ENCODE data around the gene CLIC4.
A peak's percentile ranks its signal among the peaks of the same experiment; 100 is the strongest.
"Not testable (repeated sequence)": the region's sequence is repeated elsewhere in the genome, so short reads cannot be mapped to it uniquely, and the experiment has no call there.

Gene CLIC4

DNA sequence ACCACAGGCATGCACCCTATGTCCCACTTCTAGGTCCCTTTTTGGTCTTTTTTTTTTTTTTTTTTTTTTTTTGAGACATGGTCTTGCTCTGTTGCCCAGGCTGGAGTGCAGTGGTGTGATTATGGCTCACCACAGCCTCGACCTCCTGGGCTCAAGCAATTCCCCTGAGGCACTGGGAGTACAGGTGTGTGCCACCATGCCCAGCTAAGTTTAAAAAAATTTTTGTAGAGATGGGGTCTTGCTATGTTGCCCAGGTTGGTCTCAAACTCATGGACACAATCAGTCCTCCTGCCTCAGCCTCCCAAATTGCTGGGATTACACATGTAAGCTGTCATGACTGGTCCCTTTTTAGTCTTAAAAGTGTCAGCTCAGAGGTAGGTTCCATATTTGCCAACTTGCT is 75.0 kb downstream of the CLIC4 start:
- DNase-seq (ENCODE audit: low spot score): not testable (repeated sequence)

GRCh38 chr1:24822887-24823286 is 77.6 kb downstream of the CLIC4 start:
- DNase-seq (ENCODE audit: low spot score): no peak

DNA sequence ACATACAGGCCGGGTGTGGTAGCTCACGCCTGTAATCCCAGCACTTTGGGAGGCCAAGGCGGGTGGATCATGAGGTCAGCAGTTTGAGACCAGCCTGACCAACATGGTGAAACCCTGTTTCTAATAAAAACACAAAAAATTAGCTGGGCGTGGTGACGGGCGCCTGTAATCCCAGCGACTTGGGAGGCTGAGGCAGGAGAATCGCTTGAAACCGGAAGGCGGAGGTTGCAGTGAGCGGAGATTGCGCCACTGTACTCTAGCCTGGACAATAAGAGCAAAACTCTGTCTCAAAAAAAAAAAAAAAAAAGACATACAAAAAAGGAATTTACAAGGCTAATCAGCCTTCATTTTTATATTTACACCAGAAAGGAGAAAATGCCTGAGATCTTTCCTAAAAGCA is 78.2 kb downstream of the CLIC4 start:
- DNase-seq (ENCODE audit: low spot score): not testable (repeated sequence)

DNA sequence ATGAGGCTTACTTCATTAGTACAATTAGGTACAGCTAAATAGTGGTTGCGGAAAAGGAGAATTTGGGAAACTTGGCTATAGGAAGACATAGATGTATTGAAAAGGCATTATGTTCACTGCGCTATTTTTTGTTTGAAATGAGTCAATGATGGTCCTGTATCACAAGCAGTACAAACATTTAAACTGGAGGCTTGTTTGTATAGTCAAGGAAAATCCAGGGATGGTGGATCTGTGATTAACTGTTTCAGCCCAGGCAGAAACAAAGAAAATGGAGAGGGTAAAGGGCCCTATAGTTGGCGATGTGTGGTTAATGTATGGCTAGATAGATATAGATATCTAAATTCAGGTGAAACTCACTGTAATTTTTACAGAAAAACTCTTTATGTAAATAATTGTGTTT is 79.9 kb downstream of the CLIC4 start:
- no peak for DNase-seq (ENCODE audit: low spot score)

- no peak for DNase-seq (ENCODE audit: low spot score)
Observed at GRCh38 chr1:24826510-24826909, 81.3 kb downstream of the CLIC4 start.

GRCh38 chr1:24827379-24828135 is 82.3 kb downstream of the CLIC4 start:
- no peak for DNase-seq (ENCODE audit: low spot score)

- no peak for DNase-seq (ENCODE audit: low spot score)
Observed at GRCh38 chr1:24828183-24828886, 83.1 kb downstream of the CLIC4 start.

- DNase-seq (ENCODE audit: low spot score): no peak
Observed at GRCh38 chr1:24828887-24829192, 83.6 kb downstream of the CLIC4 start.

GRCh38 chr1:24830680-24831272 is 85.5 kb downstream of the CLIC4 start:
- DNase-seq (ENCODE audit: low spot score): no peak

- no peak for DNase-seq (ENCODE audit: low spot score)
Observed at GRCh38 chr1:24841593-24841992, 96.3 kb downstream of the CLIC4 start.

DNA sequence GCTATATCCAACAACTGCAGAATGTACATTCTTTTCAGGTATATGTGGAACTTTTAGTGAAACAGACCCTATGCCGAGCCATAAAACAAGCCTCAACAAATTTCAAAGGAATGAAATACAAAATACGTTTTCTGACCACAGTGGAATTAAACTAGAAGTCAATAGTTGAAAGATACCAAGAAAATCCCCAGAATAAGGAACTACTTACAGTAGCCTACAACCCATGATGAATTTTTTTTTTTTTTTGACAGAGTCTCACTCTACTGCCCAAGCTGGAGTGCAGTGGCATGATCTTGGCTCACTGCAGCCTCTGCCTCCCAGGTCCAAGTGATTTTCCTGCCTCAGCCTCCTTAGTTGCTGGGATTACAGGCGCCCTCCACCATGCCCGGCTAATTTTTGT is 101.4 kb downstream of the CLIC4 start:
- no peak for DNase-seq (ENCODE audit: low spot score)

- DNase-seq (ENCODE audit: low spot score): peak; percentile 94
Observed at GRCh38 chr1:24847995-24848881, 103.0 kb downstream of the CLIC4 start.

GRCh38 chr1:24849672-24850295 is 104.5 kb downstream of the CLIC4 start:
- no peak for DNase-seq (ENCODE audit: low spot score)

GRCh38 chr1:24850328-24850920 is 105.2 kb downstream of the CLIC4 start:
- no peak for DNase-seq (ENCODE audit: low spot score)

- DNase-seq (ENCODE audit: low spot score): no peak
Observed at GRCh38 chr1:24853649-24854048, 108.4 kb downstream of the CLIC4 start.

GRCh38 chr1:24855474-24855873 is 110.2 kb downstream of the CLIC4 start:
- no peak for DNase-seq (ENCODE audit: low spot score)

DNA sequence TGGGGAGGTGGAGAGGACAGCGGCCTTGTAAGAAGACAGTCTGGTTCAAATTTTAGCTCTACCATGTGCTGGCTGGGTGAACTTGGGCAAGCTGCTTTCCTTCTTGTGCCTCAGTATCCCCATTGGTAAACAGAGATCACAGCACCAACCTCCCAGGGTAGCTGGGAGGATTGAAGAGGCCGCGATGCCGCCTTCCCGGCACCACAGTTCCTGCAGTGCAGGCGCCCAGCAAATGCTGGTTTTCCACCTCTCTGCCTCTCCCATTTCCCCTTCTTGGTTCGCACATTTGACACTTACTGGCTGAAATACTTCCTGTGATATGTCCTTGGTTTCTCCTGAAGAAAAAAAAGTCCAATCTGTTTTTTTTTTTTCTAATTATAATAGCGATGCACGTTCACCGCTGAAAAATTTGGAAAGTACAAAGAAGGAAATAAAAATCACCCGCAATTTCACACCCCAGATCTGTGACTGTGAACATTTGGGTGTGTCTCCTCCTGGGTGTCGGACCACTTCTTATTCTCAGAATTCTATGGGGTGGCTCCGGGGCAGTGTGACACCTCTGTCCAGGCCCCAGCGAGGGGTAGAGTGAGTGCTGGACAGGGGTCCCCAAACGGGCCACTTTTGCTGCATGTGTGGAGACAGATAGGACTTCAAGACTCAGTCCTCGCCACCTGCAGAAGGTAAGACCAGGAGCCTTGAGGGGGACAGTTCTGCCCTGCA is 111.7 kb downstream of the CLIC4 start:
- DNase-seq (ENCODE audit: low spot score): no peak

DNA sequence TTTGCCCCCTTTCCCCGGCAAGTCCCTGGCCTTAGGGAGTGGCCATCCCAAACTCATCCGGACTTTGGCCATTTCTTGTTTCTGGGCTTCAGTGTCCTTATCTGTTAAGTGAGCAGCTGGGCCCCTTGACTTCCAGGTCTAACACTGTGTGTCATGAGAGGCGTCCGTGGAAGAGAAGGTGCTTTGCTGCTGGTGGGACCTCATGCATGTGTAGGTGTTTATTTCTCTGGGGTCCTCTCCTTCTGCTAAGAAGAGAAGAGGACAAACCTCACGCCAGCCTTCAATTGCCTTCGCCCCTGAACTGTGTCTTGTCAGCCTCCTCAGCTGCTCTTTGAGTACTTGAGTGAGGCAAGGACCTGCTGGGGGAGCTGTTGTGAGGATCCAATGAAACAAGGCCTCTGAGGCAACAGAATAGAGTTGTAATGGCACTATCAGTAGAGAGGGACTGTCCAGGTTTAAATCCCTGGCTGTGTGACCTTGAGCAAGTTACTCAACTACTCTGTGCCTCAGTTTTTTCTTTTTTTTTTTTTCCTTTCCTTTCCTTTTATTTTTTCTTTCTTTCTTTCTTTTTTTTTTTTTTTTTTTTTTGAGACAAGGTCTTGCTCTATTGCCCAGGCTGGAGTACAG is 112.4 kb downstream of the CLIC4 start:
- DNase-seq (ENCODE audit: low spot score): no peak

DNA sequence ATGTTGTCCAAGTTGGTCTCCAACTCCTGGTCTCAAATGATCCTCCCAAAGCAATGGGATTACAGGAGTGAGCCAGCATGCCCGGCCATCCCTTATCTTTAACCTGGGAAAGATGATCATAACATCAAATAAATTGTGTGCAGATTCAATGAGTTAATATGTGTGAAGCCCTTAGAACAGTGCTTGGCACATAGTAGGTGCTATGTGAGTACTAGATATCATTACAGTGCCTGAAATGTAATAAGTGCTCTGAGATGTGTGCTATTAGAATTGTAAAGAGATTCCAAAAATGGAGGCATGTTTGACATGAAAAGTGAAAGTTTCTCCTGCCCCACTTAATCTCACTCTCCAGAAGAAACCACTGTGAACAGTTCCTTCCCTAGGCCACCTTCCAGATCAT is 113.0 kb downstream of the CLIC4 start:
- DNase-seq (ENCODE audit: low spot score): no peak
